Measurements from ENCODE around the gene NEMP1.

GRCh38 chr12:57057067-57057751 is 21.4 kb downstream of the NEMP1 start:
- TF ChIP-seq GATA3 (IDR thresholded peaks at IDR 0.05; ENCODE audit: low read depth, low read length) = no peak
- no peak for TF ChIP-seq GATA2 (IDR thresholded peaks at IDR 0.05; ENCODE audit: low read depth, low read length)
